Smooth muscle cell (in vitro differentiated cells): ENCODE results near the gene KIF16B. TPM values are rescaled to one million over a fixed set of nuclear protein-coding genes. Genes with fewer than 3 reads are reported as not detected.

ENCODE experiments used
- DNase-seq: peaks from one replicate; lab custom pipeline; 2025; ENCODE audit not compliant: unreplicated experiment; lab: John Stamatoyannopoulos, UW
- H2AFZ ChIP-seq: fragments of 200-600 bp; sonication (generic); 2 replicates; pipeline ENCODE4 v1.6.0; 2016; ENCODE audit warnings: antibody characterized with exemption, low read depth, mild to moderate bottlenecking
- H3F3A ChIP-seq: fragments of 200-600 bp; sonication (generic); 2 replicates; pipeline ENCODE4 v1.6.0; 2017; ENCODE audit warnings: antibody characterized with exemption, low read depth
- H3K27ac ChIP-seq: fragments of 200-600 bp; sonication (generic); 2 replicates; pipeline ENCODE4 v1.5.1; 2016; ENCODE audit warnings: low read depth, mild to moderate bottlenecking
- H3K27me3 ChIP-seq: fragments of 200-600 bp; sonication (generic); 2 replicates; pipeline ENCODE4 v1.6.1; 2016; ENCODE audit warnings: low read depth, mild to moderate bottlenecking
- H3K36me3 ChIP-seq: fragments of 200-600 bp; sonication (generic); 2 replicates; pipeline ENCODE4 v1.5.1; 2016; ENCODE audit warnings: low read depth
- H3K4me1 ChIP-seq: fragments of 200-600 bp; sonication (generic); 2 replicates; pipeline ENCODE4 v1.5.1; 2016; ENCODE audit warnings: low read depth
- H3K4me2 ChIP-seq: fragments of 200-600 bp; sonication (generic); 2 replicates; pipeline ENCODE4 v1.6.0; 2016; ENCODE audit warnings: mild to moderate bottlenecking
- H3K4me3 ChIP-seq: fragments of 200-600 bp; sonication (generic); 2 replicates; pipeline ENCODE4 v1.5.1; 2016; ENCODE audit warnings: mild to moderate bottlenecking
- H3K79me2 ChIP-seq: fragments of 200-600 bp; sonication (generic); 2 replicates; pipeline ENCODE4 v1.6.0; 2016; ENCODE audit warnings: low read depth, mild to moderate bottlenecking
- H3K9ac ChIP-seq: fragments of 200-600 bp; sonication (generic); 2 replicates; pipeline ENCODE4 v1.6.0; 2016; ENCODE audit warnings: low read depth
- H3K9me3 ChIP-seq: fragments of 200-600 bp; sonication (generic); replicated peaks from 2 replicates; pipeline ENCODE4 v1.5.1; 2016; ENCODE audit warnings: low read depth
- H4K20me1 ChIP-seq: fragments of 200-600 bp; sonication (generic); 2 replicates; pipeline ENCODE4 v1.6.0; 2016; ENCODE audit warnings: low read depth
- CTCF ChIP-seq: fragments of 200-600 bp; sonication (generic); IDR thresholded peaks from 2 replicates; pipeline ENCODE4 v1.5.1; 2017; ENCODE audit warnings: borderline replicate concordance, mild to moderate bottlenecking, antibody characterized with exemption; ENCODE audit not compliant: insufficient read depth, poor library complexity, severe bottlenecking
- WGBS: methylation state at CpG from one replicate; pipeline ENCODE4 v1.1.7; 2016; ENCODE audit warnings: low lambda C conversion rate; 5-methylcytosine and 5-hydroxymethylcytosine counted together
- polyA plus RNA-seq: library from polyadenylated mRNA; unstranded; fragments of >200 nt; fragmentation: Nextera tagmentation; extraction: Ambion mirVana; gene quantifications from 2 replicates; pipeline ENCODE4 v1.2.1, GENCODE V29; 2016
- total RNA-seq: library from RNA; depleted of rRNA; stranded (reverse); fragments of >200 nt; gene quantifications from 2 replicates; pipeline ENCODE4 v1.2.3, GENCODE V29; 2014

KIF16B gene
- total and polyA plus RNA-seq, 2 experiments from 2014 or later = 3.6 to 12.9 TPM

DNA sequence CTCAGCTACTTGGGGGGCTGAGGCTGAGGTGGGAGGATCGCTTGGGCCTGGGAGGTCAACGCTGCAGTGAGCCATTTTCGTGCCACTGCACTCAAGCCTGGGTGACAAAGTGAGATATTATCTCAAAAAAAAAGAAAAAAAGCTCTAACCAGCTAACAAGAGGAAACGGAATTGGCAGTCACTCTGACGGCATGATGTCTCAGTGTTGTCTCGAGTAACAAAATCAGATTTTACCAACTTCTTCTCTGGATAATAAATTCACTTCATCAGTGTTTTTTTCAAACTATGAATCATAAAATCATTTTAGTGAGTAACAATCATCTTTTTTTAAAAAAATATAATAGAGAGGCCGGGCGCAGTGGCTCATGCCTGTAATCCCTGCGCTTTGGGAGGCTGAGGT, 12.6 kb downstream of the KIF16B start:
- Histone ChIP-seq H3K79me2 (no peaks in the 10 kb centered on the region), H3K4me3 (no peak overlapping the region), H2AFZ (no peak overlapping the region), H3F3A (no peaks in the 10 kb centered on the region), H3K27ac (no peak overlapping the region), H3K27me3 (no peaks in the 10 kb centered on the region), H3K9me3 (no peaks in the 10 kb centered on the region), H3K4me2 (no peak overlapping the region), H3K36me3 (no peaks in the 10 kb centered on the region), H4K20me1 (peaks cover 3% of the 10 kb centered on the region), H3K9ac (no peak overlapping the region), H3K4me1 (no peaks in the 10 kb centered on the region)
- no peak for DNase-seq
- WGBS = 83% methylated on average over 9 of the region's 9 CpGs
- no peak for TF ChIP-seq CTCF

DNA sequence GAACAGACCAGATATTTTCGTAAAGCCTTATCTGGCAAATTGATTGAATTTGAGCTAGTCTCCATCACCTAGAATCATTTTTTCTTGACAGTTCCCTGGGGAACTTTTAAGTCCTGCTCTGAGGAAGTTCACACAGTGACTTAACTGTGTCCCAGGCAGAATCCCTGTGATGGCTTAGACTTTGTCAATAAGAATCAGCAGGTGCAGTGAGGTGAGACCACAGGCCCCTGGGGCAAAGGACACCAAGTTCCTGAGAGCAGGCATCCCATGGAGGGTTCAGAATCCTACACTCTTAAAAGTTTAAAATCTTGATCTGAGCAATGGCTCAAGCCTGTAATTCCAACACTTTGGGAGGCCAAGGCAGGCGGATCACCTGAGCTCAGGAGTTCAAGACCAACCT, 13.0 kb downstream of the KIF16B start:
- Histone ChIP-seq H3K9ac (no peak overlapping the region), H3K36me3 (no peaks in the 10 kb centered on the region), H3K9me3 (no peaks in the 10 kb centered on the region), H3K79me2 (no peaks in the 10 kb centered on the region), H4K20me1 (peaks cover 3% of the 10 kb centered on the region), H3K4me1 (no peaks in the 10 kb centered on the region), H3K27ac (no peak overlapping the region), H3K4me2 (no peak overlapping the region), H3F3A (no peaks in the 10 kb centered on the region), H3K27me3 (no peaks in the 10 kb centered on the region), H3K4me3 (no peak overlapping the region), H2AFZ (no peak overlapping the region)
- DNase-seq = no peak
- WGBS = 94% methylated on average over 2 of the region's 2 CpGs
- TF ChIP-seq CTCF = no peak

DNA sequence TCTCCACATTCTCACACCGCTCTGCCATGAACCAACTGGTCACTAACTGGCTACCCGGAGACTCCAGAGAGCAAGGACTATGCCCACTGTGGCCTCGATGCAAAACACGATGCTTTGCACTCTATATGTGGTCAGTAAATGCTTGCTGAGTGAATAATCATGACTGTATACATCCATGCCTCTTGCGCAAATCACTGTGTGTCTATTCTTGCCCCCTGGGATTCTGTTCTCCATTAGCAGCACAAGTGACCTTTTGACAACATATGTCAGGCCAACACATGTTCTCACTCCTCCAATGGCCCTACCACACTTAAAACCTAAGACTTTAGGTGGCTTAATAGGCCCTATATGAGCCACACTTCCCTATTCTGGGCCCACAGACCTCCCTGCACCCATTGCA, 16.9 kb downstream of the KIF16B start:
- no peak for DNase-seq
- peaks cover 3% of the 10 kb centered on the region for H4K20me1 ChIP-seq
- no peaks in the 10 kb centered on the region for H3K9me3 ChIP-seq
- H3K4me2 ChIP-seq = no peak overlapping the region
- H3K36me3 ChIP-seq = no peaks in the 10 kb centered on the region
- WGBS = 64% methylated on average over 5 of the region's 5 CpGs
- no peak overlapping the region for H2AFZ ChIP-seq
- no peaks in the 10 kb centered on the region for H3K4me1 ChIP-seq
- no peaks in the 10 kb centered on the region for H3K27me3 ChIP-seq
- no peak overlapping the region for H3K27ac ChIP-seq
- H3K4me3 ChIP-seq = no peak overlapping the region
- H3F3A ChIP-seq = no peaks in the 10 kb centered on the region
- H3K9ac ChIP-seq = no peak overlapping the region
- TF ChIP-seq CTCF = no peak
- H3K79me2 ChIP-seq = no peaks in the 10 kb centered on the region

- Histone ChIP-seq H3F3A (no peaks in the 10 kb centered on the region), H3K27ac (no peak overlapping the region), H3K27me3 (no peaks in the 10 kb centered on the region), H3K9ac (no peak overlapping the region), H2AFZ (no peak overlapping the region), H3K4me3 (no peak overlapping the region), H3K9me3 (no peaks in the 10 kb centered on the region), H3K36me3 (no peaks in the 10 kb centered on the region), H3K79me2 (no peaks in the 10 kb centered on the region), H4K20me1 (peaks cover 3% of the 10 kb centered on the region), H3K4me2 (no peak overlapping the region), H3K4me1 (no peaks in the 10 kb centered on the region)
- no peak for DNase-seq
- TF ChIP-seq CTCF = no peak
Observed at GRCh38 chr20:16555754-16556153, 17.5 kb downstream of the KIF16B start.
